ENCODE measurements around the gene DPM2.

Gene DPM2

GRCh38 chr9:127898433-127899127, 39.1 kb downstream of the DPM2 start:
- peak; percentile 67 for DNase-seq (ENCODE audit: low read depth)

DNA sequence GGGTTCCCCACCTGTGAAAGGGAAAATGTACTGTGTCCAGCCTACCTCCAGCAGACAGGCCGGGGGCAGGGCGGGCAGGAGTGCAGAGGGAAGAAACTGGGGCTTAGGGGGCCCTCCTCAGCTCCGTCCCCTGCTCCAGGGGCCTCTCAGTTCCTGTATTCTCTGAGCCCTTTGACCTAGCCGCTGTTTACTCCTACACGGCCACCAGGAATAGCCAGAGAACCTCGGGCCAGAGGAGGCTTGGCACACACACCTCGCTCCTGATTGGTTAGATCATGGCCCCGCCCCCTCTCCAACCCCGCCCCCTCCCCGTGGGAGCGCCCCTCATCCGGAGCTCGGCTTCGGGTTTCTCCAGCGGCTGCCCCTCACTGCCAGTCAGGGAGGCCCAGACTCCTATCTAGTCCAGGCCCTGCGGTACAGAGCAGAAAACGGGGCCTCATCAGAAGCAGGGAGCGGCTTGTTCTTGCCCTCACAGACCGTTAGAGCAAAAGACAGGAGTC, 40.4 kb downstream of the DPM2 start:
- DNase-seq (ENCODE audit: low read depth): peak; percentile 34

- DNase-seq (ENCODE audit: low read depth): no peak
These were observed 41.1 kb downstream of the DPM2 start for GRCh38 chr9:127896395-127897192.

GRCh38 chr9:127895811-127896210, 41.8 kb downstream of the DPM2 start:
- DNase-seq (ENCODE audit: low read depth): no peak

GRCh38 chr9:127893392-127893791, 44.3 kb downstream of the DPM2 start:
- DNase-seq (ENCODE audit: low read depth): no peak

- no peak for DNase-seq (ENCODE audit: low read depth)
These were observed 44.8 kb downstream of the DPM2 start for GRCh38 chr9:127892831-127893230.

GRCh38 chr9:127890053-127890452, 47.6 kb downstream of the DPM2 start:
- DNase-seq (ENCODE audit: low read depth): no peak

DNA sequence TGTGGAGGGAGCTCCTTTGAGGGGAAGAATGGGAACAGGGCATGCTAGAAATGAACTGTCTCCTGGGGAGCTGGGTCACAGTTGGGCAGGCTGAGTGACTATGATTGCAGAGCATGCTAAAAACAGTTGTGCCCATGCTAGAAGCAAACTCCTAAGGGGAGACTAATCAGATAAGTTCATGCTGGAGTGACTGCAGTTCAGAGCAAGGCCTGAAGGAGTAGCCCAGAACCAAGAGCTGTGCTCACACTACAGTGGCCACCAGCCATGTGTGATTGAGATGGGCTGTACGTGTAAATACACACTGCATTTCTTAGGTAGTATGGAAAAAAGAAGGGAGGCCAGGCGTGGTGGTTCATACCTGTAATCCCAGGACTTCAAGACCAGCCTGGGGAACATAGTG, 49.9 kb downstream of the DPM2 start:
- DNase-seq (ENCODE audit: low read depth): no peak

GRCh38 chr9:127886401-127886972, 51.2 kb downstream of the DPM2 start:
- no peak for DNase-seq (ENCODE audit: low read depth)

GRCh38 chr9:127885508-127886281, 52.0 kb downstream of the DPM2 start:
- DNase-seq (ENCODE audit: low read depth): no peak
